GM19043 (cell line): ENCODE measurements around the gene TRIP11.

Source experiments
- ATAC-seq: cut with Tn5 transposase; IDR thresholded peaks from one replicate; pipeline ENCODE4 v1.9.1; 2021; ENCODE audit warnings: low read depth; ENCODE audit not compliant: unreplicated experiment

The TRIP11 gene

DNA sequence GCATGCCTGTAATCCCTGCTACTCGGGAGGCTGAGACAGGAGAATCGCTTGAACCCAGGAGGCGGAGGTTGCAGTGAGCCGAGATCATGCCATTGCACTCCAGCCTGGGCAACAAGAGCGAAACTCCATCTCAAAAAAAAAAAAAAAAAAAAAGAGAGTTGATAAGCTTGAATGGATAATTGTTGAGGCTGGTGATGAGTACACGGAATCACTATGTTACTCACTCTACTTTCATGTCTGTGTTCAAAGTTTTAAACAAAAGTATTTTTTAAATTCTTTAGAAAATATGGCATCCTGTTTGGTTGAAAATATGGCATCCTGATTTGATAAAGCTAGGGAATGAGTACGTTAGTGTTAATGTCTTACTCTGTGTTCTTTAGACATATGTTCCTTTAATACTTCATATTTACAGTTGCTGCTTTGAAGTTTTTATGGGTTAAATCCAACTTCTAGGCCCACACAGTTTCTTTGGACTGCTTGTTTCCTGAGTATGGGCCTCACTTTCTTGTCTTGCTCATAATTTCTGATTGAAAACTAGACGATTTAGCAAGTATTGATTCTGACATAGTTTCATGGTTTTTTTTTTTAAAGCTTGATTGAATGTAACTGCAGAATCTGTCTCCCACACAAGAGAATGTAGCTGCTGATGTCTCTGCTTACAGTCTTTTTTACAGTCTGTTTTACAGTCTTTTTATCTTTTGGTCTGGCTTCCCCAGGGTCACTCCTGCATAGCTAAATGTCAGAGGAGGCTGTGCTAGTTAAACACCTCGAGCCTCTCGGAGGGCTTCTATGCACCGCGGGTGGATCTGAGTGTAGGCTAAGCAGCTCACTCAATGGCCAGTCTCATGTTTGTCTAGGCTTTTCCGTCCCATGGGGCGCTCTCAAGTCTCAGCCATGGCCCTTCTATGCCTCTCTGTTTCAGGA, 78.3 kb downstream of the TRIP11 start:
- no peak for ATAC-seq

DNA sequence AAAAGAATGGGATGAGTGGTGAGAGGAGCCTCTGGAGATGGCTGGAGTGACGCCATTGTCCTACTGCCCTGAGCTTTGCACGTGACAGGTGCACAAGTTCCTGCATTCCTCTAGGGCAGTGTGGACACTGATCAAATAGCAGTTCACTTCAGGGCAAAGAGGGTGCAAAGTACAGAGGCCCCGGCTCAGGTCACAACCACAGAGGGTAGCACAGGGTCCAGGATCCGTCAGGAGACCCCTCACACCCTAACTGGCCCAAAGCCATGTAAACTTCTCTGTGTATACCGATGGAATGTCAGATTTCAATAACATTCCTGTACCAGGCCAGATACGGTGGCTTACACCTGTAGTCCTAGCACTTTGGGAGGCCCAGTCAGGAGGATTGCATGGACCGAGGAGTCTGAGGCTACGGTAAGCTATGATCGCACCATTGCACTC, 82.0 kb downstream of the TRIP11 start:
- no peak for ATAC-seq

DNA sequence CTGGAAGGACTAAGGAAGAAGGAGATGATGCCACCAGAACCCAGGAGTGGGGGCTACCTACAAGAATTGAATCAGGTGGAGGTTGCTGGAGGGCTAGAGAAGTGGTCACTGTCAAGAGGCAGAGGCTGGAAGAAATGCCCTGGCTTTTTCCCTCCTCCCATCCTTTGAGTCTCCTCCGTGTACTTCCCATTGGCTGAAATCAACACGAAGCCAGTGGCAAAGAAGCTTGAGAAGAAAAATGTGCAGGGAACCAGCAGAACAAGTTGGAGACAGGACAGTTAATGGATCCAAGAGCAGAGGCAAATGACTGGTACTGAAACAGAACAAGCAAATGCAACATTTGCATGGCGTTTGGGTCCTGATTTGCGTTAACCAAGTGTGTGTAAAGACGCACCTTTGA, 83.2 kb downstream of the TRIP11 start:
- ATAC-seq: no peak

DNA sequence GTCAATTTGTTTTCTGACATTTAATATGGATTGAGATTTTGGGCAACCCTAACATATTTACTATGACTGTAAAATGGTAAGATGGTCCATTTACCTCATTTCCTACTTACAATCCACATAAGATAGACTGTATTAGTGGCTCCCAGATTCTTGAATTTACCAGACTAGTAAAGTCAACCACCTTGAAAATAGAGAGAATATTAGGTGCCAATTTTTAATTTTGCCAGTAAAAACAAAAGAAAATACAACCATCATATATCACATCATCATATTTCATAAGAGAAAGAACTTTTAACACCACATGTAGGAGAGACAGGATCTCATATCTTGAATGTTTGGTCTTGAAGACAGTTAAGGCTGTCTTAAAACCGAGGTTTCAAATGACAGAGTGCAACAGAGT, 84.7 kb downstream of the TRIP11 start:
- ATAC-seq: no peak

DNA sequence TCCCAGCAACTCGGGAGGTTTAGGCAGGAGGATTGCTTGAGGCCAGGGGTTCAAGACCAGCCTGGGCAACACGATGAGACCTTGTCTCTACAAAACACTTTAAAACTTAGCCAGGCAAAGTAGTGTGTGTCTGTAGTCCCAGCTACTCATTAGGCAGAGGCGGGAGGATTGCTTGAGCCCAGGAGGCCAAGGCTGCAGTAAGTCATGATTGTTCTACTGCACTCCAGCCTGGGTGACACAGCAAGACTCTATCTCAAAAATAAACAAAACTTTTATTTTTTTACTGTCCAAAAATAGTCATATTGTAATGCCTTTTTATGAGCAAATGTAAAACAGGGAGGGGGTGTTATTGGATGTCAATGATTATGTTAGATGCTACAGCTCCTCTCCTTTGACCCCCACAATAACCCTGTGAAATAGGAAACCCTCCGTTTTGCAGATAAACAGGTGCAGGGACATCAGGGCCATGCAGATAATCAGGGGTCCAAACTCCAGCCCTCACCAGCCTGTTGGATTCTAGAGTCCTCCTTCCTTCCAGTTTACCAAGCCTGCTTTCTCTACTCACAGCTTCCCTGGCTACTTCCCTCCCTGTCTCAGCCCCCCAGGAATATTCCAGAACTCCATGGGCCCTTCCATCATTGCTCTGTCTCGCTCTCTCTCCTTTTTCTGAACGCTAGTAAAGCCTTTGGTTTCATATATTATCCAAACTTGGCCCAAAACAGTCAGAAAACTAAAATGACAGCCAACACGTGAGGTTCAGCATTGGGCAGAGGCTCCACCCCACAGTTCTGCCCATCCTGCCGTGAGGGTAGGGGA, 86.5 kb downstream of the TRIP11 start:
- no peak for ATAC-seq

DNA sequence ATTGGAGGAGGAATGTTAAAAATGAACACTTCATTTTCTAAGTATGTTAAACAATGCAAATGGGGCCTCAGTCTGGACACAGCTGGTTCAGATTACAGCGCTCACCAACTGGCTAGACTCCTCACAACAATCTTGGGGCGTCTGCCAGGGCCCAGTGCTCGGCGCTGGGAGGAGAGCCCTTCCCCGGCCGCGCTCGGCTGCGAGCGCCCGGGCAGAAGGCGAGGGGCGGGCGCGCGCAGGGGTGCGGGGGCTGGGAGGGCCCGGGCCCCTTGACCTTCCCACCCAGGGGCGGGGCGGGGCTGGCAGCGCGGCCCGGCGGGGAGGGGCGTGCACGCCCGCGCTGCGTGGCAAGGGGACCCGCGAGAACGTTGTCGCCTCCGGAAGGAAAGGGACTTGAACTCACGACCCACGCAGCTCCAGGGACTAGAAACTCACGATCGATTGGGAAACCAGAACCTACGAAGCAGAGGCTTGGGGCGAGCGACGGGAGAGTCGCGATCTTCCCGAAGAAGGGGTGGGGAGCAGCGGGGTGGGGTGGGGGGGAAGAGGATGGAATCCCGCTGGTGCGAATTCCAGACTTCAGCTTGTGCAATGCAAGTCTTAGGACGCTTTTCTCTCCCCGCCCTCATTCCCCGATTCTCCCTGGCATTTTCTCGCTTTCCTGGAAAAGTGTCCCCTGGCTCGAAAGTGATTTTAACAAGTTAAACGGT, 92.2 kb downstream of the TRIP11 start, which contains the start of gene FBLN5:
Gene FBLN5, minus strand, starts transcription at position 220 of the 710 bp plus-strand sequence. CDS start 465 bp downstream, outside the sequence.
- ATAC-seq: no peak

DNA sequence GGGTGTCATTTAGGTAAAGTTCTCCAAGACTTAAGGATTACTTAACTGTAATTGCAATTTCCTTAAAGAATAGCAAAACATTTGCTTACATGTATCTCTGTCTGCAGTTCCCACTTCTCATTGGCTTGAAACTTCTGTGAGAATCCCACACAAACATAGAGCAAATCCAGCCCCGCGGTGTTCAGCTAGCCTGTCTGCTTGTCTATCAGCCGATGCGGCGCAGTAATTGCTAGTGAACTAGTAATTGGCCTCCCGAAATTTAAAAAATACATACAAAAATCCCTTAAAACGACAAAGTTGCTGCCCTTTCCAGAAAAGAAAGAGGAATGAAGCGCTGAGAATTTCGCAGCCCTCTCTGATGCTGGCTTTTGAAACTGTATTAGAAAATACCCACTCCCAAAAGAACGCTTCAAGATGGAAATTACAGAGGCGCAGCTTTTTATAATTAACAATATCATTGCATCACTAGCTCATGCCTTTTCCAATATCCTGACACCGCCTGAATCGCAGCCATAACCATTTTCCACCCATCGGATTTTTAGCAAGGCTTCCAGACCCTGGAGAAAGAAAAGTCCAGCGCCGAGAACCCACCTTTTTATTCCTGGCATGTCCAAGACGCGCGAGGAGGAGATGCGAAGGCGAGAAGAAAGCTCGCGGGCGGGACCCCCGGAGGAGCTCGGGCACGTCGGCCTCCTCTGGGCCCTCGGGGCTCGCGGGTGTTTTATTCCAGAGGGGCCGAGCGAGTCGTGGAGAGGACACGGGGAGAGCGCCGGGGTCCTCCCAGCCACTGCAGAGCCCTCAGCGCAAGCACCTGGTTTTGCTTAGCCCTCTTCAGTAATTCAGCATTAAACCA, 93.0 kb downstream of the TRIP11 start:
- ATAC-seq: no peak

DNA sequence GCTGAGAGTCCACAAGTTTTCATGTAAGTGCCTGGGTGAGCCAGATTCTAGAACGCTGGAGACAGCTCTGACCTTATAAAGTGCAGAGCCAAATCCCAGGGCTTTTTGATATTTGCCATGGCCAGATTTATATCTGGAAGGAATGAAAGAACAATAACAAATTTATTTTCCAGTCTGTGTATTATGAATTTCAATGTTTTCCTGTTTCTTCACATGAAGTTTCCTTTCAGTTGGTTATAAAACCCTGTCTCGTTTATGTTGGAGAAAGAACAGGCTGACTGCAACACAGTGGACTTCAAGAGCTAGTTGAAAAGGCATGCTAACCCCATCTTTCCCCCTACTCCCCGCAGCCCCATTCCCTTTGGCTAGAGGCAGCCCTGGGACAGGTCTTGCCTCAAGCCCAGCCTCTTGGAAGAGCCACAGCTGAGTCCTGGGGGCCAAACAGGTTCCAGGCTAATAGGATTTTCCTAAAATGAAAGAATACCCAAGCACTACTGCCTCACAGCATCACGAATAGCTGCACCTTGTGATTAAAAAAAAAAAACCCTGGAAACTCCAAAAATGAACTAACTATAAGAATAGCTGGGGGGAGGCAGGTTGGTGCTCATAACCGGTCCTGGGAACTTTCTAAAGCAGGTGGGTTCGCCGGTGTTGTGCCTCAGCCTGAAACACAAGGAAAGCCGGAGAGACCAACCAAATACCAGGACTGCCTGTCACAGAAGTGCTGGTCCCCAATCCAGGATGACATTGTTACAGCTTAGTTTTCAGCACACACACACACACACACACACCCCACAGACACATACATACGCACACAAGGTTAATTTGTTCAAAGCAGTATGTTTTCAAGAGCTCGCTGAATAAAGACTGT, 93.9 kb downstream of the TRIP11 start:
- ATAC-seq: no peak

DNA sequence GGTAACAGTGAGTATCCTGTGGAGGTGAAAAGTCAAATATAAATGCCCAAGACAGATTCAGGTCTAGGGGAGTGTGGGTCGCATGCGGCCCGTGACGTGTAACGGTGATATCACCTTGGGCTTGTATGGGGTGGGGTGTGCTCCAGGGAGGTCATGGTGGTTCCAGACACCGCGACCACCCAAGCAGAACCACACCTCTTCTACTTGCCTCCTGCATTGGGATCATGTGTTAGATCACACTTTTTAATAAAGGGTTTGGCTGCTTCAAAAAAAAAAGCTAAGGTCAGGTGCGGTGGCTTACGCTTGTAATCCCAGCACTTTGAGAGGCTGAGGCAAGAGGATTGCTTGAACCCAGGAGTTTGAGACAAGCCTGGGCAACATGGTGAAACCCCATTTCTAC, 96.9 kb downstream of the TRIP11 start:
- no peak for ATAC-seq

DNA sequence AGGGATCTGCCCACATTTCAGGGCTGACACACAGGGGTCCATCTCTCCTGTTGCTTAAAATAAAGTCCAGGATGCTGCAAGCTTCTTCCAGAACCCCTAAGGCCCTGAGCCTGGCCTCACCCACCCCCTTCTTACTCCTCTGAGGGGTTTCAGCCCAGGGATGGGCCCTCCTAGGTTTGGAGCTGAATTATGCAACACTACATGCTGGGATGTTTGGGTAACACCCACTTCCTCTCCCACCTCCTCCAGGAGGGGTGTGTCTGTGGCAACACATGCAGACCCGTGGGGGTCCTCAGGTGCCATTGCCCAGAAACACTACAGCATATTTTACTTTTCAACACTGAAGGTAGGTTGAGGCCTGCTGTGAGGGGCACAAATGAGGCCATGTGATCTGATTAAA, 97.7 kb downstream of the TRIP11 start:
- ATAC-seq: no peak

DNA sequence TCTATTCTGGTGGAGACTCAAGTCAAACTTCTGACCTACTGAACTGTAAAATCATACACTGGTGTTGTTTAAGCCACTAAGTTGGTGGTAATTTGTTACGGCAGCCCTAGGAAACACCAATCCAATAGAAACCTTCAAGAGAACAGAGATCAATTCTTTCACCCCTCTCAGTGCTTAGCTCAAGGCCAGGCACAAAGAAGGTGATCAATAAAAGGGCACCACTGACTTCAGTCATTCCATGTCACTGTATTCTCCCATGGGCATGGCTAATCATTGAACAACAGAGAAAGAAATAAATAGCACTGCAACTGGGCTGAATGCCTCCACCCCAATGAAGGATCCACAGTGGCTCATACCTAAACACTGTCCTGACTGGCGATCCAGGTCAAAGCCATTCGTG, 99.7 kb downstream of the TRIP11 start:
- ATAC-seq: no peak

DNA sequence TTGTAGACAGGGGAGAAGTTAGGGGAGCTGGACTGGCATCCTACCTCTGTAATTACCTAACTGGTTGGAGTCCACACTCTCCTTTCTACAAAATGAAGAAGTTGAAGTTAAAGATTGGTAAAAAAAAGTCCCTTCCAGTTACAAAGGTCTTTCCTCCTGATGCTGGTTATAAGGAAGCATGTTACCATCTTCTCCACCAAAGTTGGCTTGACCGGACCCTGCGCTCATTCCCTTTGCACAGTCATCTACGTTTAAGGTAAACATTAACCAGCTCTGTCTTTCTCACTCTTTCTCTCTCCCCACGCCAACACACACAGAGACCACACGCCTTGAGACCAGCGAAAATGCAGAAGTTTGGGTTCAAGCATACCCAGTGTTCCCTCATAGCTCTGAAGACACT, 104.3 kb downstream of the TRIP11 start:
- ATAC-seq: no peak

DNA sequence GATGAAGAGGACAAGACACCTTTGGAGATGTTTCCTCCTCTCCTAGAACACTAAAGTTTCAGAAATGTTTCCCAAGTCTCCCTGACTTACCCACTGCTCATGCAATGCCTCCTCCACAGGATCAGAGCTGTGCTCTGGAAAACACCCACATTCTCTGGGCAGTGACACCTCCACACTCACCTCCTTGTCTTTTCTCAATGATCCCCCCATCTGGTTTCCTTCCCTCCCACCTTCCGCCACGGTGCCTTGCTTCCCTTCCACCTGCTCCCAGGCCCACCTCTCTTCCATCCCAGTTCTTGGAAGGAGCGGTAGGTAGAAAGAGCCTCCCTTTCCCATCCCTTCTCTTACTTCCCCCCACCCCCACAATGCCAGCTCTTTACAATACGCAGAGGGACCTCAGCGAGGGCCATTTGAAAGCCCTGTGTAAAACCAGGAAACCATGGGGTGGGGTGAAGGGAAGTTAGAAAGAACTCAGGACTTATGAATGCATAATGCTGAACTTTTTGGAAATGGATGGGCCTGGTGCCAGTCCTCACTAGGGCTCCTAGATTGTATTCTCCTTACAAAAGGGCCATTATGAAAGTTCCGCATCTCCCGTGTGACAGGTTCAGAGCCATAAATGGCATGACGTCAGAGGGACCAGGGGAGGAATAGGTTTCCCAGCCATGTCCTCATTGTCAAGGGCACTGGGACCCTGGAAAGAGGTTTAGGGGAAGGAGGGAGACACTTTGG, 105.1 kb downstream of the TRIP11 start:
- no peak for ATAC-seq

DNA sequence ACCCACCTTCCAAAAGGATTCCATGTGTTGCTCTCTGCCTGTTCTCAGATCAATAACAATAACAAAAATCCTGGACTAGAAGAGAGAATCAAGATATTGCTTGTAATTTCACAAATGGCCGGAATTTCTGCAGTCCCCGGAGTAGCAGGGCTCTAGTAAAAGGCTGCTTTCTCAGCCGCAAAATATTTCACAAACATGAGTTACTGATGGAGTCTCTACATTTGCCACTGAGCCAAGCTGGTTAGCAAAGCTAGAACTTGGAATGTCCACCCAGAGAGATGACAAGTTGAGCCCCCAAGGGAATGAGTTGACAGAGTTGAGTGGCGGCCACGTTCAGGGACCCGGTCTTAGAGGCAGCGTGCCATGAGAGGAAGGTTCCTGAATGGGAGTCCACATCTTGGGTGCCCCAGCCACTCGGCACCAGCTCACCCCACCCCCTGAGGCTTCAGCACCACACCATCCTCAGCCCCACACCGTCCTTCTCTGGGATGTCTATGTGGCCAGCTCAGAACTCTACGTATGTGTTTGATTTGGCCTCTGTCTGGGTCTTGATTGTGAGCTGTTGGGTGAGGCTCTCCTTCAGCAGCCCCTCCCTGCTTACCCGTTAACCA, 108.3 kb downstream of the TRIP11 start:
- ATAC-seq: no peak

DNA sequence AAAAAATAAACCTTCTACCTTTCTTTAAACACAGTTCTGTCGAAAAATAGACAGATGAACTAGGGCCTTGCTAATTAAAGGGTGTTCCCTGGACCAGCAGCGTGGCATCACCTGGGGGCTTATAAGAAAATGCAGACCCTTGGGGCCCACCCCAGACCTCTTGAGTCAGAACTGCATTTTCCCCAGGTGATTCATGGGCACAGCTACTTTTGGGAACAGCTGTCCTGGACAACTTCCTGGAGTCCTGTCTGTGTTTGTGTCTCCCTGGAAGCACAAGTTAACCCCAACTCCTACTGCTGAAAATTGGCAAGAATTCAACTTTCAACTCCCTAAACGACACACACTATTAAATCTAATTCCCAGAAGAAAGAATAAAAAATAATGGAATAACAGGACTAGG, 110.2 kb downstream of the TRIP11 start:
- no peak for ATAC-seq

DNA sequence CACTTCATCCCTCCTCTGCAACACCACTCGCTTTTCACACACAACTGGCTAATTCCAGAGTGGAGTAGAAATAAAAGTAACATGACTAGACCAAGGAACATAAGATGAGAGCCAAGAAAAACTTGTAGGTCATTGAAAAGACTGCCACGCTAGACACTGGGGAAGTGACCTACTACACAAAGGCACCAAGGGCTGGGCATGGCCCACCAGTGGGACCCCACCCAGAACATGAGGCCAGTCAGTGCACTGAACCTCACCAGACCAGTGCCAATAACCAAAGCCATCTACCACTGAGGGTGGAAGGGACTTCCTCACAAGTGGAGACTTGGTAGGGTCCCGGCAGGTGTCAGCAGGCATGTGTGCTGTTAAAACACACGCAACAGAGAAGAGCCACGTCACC, 112.1 kb downstream of the TRIP11 start:
- no peak for ATAC-seq

DNA sequence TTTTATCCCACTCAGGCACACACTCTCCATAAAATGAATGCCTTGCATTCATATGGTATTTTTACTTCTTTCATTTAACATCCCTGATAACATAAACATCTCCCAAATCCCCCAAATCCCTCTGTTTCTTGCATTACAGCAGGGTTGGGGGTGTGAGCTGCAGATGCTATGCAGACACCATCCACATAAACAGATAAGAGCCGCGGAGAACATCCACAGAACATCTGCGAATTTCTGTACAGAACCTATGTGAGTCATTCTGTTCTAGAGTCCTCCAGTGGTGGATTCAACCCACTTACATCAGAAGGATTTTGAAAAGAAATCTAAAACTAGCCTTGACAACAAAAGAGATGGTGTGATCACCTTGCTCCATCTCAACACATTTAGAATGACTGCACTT, 112.7 kb downstream of the TRIP11 start:
- no peak for ATAC-seq
